ENCODE measurements around the gene KRTAP10-4. TPM values are rescaled to one million over a fixed set of nuclear protein-coding genes. Genes with fewer than 3 reads are reported as not detected.

Gene KRTAP10-4
- polyA plus RNA-seq, 1 of the 3 experiments (the other 2 are of a cell fraction) = not detected

- no peaks in the 10 kb centered on the region for H3K79me2 ChIP-seq (ENCODE audit: insufficient read depth)
- no peak overlapping the region for H3K27ac ChIP-seq (ENCODE audit: low read depth in 2 of 2, low read length in 1 of 2)
- peaks cover 8% of the 10 kb centered on the region; the same call in 1 of the 2 replicates for H3K27me3 ChIP-seq (ENCODE audit: insufficient read depth)
- no peaks in the 10 kb centered on the region for H4K20me1 ChIP-seq (ENCODE audit: insufficient read depth)
- TF ChIP-seq CTCF (IDR thresholded peaks at IDR 0.05) = no peak
- TF ChIP-seq PBX3 (IDR thresholded peaks at IDR 0.05) = no peak
- no peak for TF ChIP-seq MXI1 (IDR thresholded peaks at IDR 0.05; ENCODE audit: low read depth, low read length)
- no peak for TF ChIP-seq POLR2AphosphoS5 (IDR thresholded peaks at IDR 0.05; ENCODE audit: low read depth, low read length)
- TF ChIP-seq IRF3 (IDR thresholded peaks at IDR 0.05; ENCODE audit: low read depth, low read length) = no peak
- TF ChIP-seq TCF12 (IDR thresholded peaks at IDR 0.05) = no peak
- no peak for TF ChIP-seq MEF2A (IDR thresholded peaks at IDR 0.05; ENCODE audit: borderline replicate concordance, low read depth)
- no peak for TF ChIP-seq EP300 (IDR thresholded peaks at IDR 0.05; ENCODE audit: borderline replicate concordance in 1 of 2, low read depth in 1 of 2, low read length in 1 of 2)
- TF ChIP-seq SIN3A (IDR thresholded peaks at IDR 0.05; ENCODE audit: borderline replicate concordance, low read depth, low read length) = no peak
- no peak for TF ChIP-seq USF2 (IDR thresholded peaks at IDR 0.05; ENCODE audit: borderline replicate concordance, low read depth, low read length)
- no peak for TF ChIP-seq FOXM1 (IDR thresholded peaks at IDR 0.05; ENCODE audit: low read depth)
- no peak for TF ChIP-seq ZBTB33 (IDR thresholded peaks at IDR 0.05; ENCODE audit: borderline replicate concordance, low read depth)
- TF ChIP-seq CHD2 (IDR thresholded peaks at IDR 0.05; ENCODE audit: low read length, partially characterized antibody) = no peak
- TF ChIP-seq YY1 (IDR thresholded peaks at IDR 0.05; ENCODE audit: low read depth) = no peak
- TF ChIP-seq MAX (IDR thresholded peaks at IDR 0.05; ENCODE audit: low read depth) = no peak
- no peak for TF ChIP-seq RAD21 (IDR thresholded peaks at IDR 0.05; ENCODE audit: low read length)
- TF ChIP-seq FOSL2 (IDR thresholded peaks at IDR 0.05; ENCODE audit: borderline replicate concordance, low read depth) = no peak
- TF ChIP-seq FOXJ3 (CRISPR knock-in tag; IDR thresholded peaks at IDR 0.05) = no peak
- TF ChIP-seq RCOR1 (IDR thresholded peaks at IDR 0.05; ENCODE audit: low read length) = no peak
- DNase-seq = no peak
- H3K4me1 ChIP-seq (ENCODE audit: control insufficient read depth in 1 of 2, insufficient read depth in 2 of 2, low read depth in 1 of 2, low read length in 1 of 2) = peaks cover 0 to 2% of the 10 kb centered on the region in 2 experiments; a peak in 1 of 4 replicates
- no peak overlapping the region for H3K4me2 ChIP-seq
- no peaks in the 10 kb centered on the region for H3K9me3 ChIP-seq
- H2AFZ ChIP-seq (ENCODE audit: low read depth) = no peak overlapping the region
- H3K36me3 ChIP-seq (replicated peaks in 1 of 2; ENCODE audit: control insufficient read depth in 1 of 2, insufficient read depth in 2 of 2, low read length in 1 of 2) = no peaks in the 10 kb centered on the region
- H3K4me3 ChIP-seq (ENCODE audit: low read depth in 2 of 2, low read length in 1 of 2) = no peak overlapping the region
- ChIA-PET CTCF (interaction anchor here (1.7 kb wide), 1 partner anchor 15 kb away, joined by 5 read pairs; the partner anchor contains the start of gene KRTAP10-5), POLR2A (no interaction called here)
- WGBS (ENCODE audit: low lambda C conversion rate) = 21% methylated on average over 5 of the region's 6 CpGs
- H3K9me2 ChIP-seq = no peaks in the 10 kb centered on the region
- no peak overlapping the region for H3K9ac ChIP-seq
- no peaks in the 10 kb centered on the region for H3F3A ChIP-seq (replicated peaks; ENCODE audit: insufficient read depth)
Measured at GRCh38 chr21:44595524-44595923, 22.0 kb downstream of the KRTAP10-4 start.
